ENCODE data around the gene RAB3GAP1.

The RAB3GAP1 gene

DNA sequence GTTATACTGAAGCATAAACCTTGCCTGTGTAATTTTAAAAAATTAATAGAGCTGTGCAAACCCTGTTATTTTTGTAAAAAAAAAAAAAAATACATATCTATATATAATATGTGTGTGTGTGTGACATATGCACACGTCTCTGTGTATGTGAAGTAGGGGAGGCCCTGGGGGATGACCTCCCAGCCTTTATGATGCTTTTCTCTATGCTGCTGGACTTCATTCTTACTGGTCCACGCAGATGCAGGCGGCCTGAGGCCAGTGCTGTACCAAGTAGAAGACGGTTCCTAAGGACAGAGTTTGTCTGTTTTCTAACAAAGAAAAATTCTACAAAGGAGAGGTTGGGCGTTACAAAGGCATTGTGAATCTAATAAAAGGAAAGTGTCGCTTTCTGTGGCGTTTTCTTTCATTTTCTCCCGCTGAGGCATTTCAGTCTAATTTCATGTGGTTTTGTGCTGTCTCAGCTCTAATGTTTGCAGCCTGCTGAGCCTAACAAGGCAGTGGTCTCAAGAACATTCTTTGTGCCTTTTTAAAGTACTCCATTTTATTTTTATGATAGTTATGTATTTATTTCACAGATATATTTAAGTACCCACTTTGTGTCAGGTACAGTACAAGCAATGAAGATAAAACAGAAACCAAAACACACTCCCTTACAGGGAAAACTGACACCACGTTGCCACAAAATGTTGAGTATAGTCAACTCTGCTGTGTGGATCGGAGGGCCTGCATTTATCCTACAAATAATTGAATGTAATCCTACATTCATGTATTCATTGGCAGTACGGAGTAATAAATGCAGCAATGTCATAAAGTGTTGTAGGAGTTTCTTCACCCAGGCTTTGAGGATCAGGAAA, 118.0 kb downstream of the RAB3GAP1 start:
- DNase-seq (ENCODE audit: low read depth) = no peak
- no peak overlapping the region for H3K4me3 ChIP-seq (ENCODE audit: low read depth, low read length)
- TF ChIP-seq, protein P1, sequence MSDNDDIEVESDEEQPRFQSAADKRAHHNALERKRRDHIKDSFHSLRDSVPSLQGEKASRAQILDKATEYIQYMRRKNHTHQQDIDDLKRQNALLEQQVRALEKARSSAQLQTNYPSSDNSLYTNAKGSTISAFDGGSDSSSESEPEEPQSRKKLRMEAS (IDR thresholded peaks at IDR 0.05; ENCODE audit: low read depth, low read length) = no peak
- no peak for TF ChIP-seq POLR2A (IDR thresholded peaks at IDR 0.05; ENCODE audit: extremely low read depth, insufficient read length)
- no peak for TF ChIP-seq MYC (IDR thresholded peaks at IDR 0.05; ENCODE audit: low read depth, low read length)
- TF ChIP-seq, protein P2, sequence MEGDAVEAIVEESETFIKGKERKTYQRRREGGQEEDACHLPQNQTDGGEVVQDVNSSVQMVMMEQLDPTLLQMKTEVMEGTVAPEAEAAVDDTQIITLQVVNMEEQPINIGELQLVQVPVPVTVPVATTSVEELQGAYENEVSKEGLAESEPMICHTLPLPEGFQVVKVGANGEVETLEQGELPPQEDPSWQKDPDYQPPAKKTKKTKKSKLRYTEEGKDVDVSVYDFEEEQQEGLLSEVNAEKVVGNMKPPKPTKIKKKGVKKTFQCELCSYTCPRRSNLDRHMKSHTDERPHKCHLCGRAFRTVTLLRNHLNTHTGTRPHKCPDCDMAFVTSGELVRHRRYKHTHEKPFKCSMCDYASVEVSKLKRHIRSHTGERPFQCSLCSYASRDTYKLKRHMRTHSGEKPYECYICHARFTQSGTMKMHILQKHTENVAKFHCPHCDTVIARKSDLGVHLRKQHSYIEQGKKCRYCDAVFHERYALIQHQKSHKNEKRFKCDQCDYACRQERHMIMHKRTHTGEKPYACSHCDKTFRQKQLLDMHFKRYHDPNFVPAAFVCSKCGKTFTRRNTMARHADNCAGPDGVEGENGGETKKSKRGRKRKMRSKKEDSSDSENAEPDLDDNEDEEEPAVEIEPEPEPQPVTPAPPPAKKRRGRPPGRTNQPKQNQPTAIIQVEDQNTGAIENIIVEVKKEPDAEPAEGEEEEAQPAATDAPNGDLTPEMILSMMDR (IDR thresholded peaks at IDR 0.05; ENCODE audit: low read depth, low read length) = no peak

DNA sequence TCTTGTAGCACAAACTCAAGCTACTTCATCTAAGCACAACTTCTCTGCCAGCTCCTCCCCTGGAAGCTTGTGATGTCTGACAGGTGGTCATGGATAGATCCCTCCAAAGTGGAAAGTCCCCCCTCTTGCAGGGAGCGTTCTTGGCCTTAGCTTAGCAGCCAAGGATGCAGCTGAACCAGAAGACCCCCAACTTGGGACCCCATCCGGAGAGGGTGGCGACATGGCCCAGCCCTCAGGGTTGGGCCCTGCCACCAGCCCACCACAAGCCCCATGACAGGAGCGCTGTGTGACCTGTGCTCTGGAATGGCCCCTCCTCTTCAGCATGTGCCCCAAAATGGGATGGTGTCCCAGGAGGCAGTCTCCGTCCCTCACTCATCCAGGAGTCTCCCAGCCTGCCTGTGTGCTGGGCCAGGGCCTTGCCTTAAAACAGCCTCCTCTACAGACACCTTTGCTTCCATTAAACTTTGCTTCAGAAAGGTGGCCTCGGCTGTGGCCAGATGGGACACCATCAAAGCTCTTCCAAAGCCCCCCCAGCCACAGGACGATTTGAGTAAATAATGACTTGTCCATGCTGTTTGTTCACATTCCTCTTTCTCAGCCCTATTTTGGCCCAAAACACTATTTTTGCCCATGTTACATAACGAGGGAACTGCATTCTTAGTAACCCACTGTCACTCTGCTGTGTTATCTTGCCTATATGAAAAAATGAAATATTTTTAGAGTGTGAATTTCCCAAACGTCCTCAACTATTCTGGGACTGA, 122.1 kb downstream of the RAB3GAP1 start:
- no peak for TF ChIP-seq MYC (IDR thresholded peaks at IDR 0.05; ENCODE audit: low read depth, low read length)
- TF ChIP-seq, protein P2 (IDR thresholded peaks at IDR 0.05; ENCODE audit: low read depth, low read length) = no peak
- TF ChIP-seq POLR2A (IDR thresholded peaks at IDR 0.05; ENCODE audit: extremely low read depth, insufficient read length) = no peak
- TF ChIP-seq, protein P1 (IDR thresholded peaks at IDR 0.05; ENCODE audit: low read depth, low read length) = no peak
- no peak for DNase-seq (ENCODE audit: low read depth)
- H3K4me3 ChIP-seq (ENCODE audit: low read depth, low read length) = no peak overlapping the region

DNA sequence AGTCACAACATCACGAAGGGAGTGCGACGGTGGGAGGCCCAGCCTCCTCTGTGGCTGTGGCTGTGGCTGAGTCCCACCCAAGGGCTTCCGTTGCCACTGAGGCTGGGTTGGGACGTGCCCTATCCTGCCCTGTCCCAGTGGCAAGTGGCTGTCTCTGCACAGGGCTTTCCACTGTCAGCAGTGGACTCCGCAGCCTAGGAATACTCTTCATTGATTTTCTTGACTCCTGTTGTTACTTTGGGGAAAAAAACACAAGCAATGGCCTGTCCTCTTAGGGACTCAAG, 122.7 kb downstream of the RAB3GAP1 start:
- no peak overlapping the region for H3K4me3 ChIP-seq (ENCODE audit: low read depth, low read length)
- TF ChIP-seq, protein P2 (IDR thresholded peaks at IDR 0.05; ENCODE audit: low read depth, low read length) = no peak
- TF ChIP-seq, protein P1 (IDR thresholded peaks at IDR 0.05; ENCODE audit: low read depth, low read length) = no peak
- TF ChIP-seq MYC (IDR thresholded peaks at IDR 0.05; ENCODE audit: low read depth, low read length) = no peak
- TF ChIP-seq POLR2A (IDR thresholded peaks at IDR 0.05; ENCODE audit: extremely low read depth, insufficient read length) = no peak

DNA sequence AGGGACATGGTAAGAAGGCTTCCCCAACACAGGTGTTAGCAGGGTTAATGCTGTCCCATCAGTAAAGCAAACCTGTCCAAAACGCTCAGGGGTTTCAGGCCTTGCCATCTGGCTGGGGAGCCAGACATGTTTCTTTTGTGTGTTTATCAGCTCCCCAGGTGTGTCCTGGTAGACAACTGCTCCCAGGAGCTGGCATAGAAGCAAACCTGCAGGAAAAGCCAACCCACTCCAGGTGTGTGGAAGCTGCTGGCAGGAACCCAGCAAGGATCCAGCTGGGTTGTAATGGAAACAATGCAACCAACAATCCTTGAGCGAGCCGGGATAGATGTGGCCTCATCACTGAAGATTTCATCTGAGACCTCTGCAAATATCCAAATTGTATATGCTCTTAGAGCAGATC, 123.1 kb downstream of the RAB3GAP1 start:
- no peak for DNase-seq (ENCODE audit: low read depth)
- TF ChIP-seq, protein P1 (IDR thresholded peaks at IDR 0.05; ENCODE audit: low read depth, low read length) = no peak
- TF ChIP-seq POLR2A (IDR thresholded peaks at IDR 0.05; ENCODE audit: extremely low read depth, insufficient read length) (no peak), MYC (IDR thresholded peaks at IDR 0.05; ENCODE audit: low read depth, low read length) (no peak)
- TF ChIP-seq, protein P2 (IDR thresholded peaks at IDR 0.05; ENCODE audit: low read depth, low read length) = no peak

More for the DNA sequence above, 122.7 kb downstream of the RAB3GAP1 start:
- DNase-seq (ENCODE audit: low read depth) = no peak

DNA sequence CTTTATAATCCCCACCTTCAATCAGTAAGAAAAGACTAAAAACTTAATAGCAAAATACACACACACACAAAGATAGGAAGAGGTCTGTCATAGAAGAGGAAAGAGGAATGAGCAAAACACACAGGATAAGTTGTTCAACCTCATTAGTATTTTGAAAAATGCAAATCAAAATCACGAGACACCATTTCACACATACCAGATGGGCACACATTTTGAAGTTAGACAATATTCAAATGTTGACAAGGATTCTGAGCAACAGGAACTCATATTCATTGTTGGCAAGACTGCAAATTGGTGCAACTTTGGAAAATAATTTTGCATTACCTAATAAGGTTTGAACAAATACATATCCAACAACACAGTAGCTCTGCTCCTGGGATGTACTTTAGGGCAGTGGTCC, 127.6 kb downstream of the RAB3GAP1 start:
- TF ChIP-seq, protein P1 (IDR thresholded peaks at IDR 0.05; ENCODE audit: low read depth, low read length) = no peak
- TF ChIP-seq, protein P2 (IDR thresholded peaks at IDR 0.05; ENCODE audit: low read depth, low read length) = no peak
- no peak for TF ChIP-seq MYC (IDR thresholded peaks at IDR 0.05; ENCODE audit: low read depth, low read length)
- no peak for TF ChIP-seq POLR2A (IDR thresholded peaks at IDR 0.05; ENCODE audit: extremely low read depth, insufficient read length)
- no peak overlapping the region for H3K4me3 ChIP-seq (ENCODE audit: low read depth, low read length)
- no peak for DNase-seq (ENCODE audit: low read depth)

More for the DNA sequence above, 123.1 kb downstream of the RAB3GAP1 start:
- no peak overlapping the region for H3K4me3 ChIP-seq (ENCODE audit: low read depth, low read length)

Measured in NB4 (cell line).